ENCODE results near the gene MT3. TPM values are rescaled to one million over a fixed set of nuclear protein-coding genes. Genes with fewer than 3 reads are reported as not detected.

The MT3 gene
- total RNA-seq, result not detected in 2 replicates
- long read RNA-seq, result 0 reads

- no peak within 1 kb of the TSS for H3K27ac Mint-ChIP-seq (ENCODE audit: unreplicated experiment)
- TF ChIP-seq CTCF (conservative IDR thresholded peaks at IDR 0.05), result no peak
- H3K9me3 Mint-ChIP-seq, result no peaks in the 10 kb centered on the region
- no peaks in the 10 kb centered on the region for H3K36me3 Mint-ChIP-seq (ENCODE audit: low read depth)
- H3K4me3 Mint-ChIP-seq, result peak within 1 kb of the TSS; percentile 83
- peaks cover 13% of the 10 kb centered on the region for H3K4me1 Mint-ChIP-seq
- DNase-seq (ENCODE audit: low read depth, low spot score), result no peak
- peaks cover 91% of the 10 kb centered on the region for H3K27me3 Mint-ChIP-seq (ENCODE audit: low read depth)
Measured at GRCh38 chr16:56589141-56590039, at the start of gene MT3. TSS of gene MT3 (plus strand) at chr16:56589528. CDS start at chr16:56589591, 63 bp downstream.

GRCh38 chr16:56539656-56540055, 49.7 kb upstream of the MT3 start:
- Mint-ChIP-seq H3K27ac (ENCODE audit: unreplicated experiment) (no peak overlapping the region), H3K36me3 (ENCODE audit: low read depth) (peaks cover 2% of the 10 kb centered on the region), H3K9me3 (peaks cover 2% of the 10 kb centered on the region), H3K4me3 (no peak overlapping the region), H3K4me1 (peaks cover 6% of the 10 kb centered on the region), H3K27me3 (ENCODE audit: low read depth) (peaks cover 12% of the 10 kb centered on the region)
- DNase-seq (ENCODE audit: low read depth, low spot score), result no peak
- TF ChIP-seq CTCF (conservative IDR thresholded peaks at IDR 0.05), result no peak

- Mint-ChIP-seq H3K36me3 (ENCODE audit: low read depth) (peaks cover 2% of the 10 kb centered on the region), H3K4me1 (peaks cover 22% of the 10 kb centered on the region), H3K27me3 (ENCODE audit: low read depth) (peaks cover 2% of the 10 kb centered on the region), H3K27ac (ENCODE audit: unreplicated experiment) (no peak overlapping the region), H3K4me3 (no peak overlapping the region), H3K9me3 (peaks cover 2% of the 10 kb centered on the region)
- DNase-seq (ENCODE audit: low read depth, low spot score), result no peak
- TF ChIP-seq CTCF (conservative IDR thresholded peaks at IDR 0.05), result no peak
Measured at GRCh38 chr16:56542039-56542438, 47.3 kb upstream of the MT3 start.

GRCh38 chr16:56547120-56547948, 42.0 kb upstream of the MT3 start:
- DNase-seq (ENCODE audit: low read depth, low spot score), result peak; percentile 39
- H3K4me1 Mint-ChIP-seq, result peaks cover 61% of the 10 kb centered on the region
- peak overlapping the region; percentile 76 for H3K4me3 Mint-ChIP-seq
- peak overlapping the region; percentile 97 for H3K27ac Mint-ChIP-seq (ENCODE audit: unreplicated experiment)
- no peaks in the 10 kb centered on the region for H3K36me3 Mint-ChIP-seq (ENCODE audit: low read depth)
- no peak for TF ChIP-seq CTCF (conservative IDR thresholded peaks at IDR 0.05)
- H3K27me3 Mint-ChIP-seq (ENCODE audit: low read depth), result no peaks in the 10 kb centered on the region
- H3K9me3 Mint-ChIP-seq, result no peaks in the 10 kb centered on the region

- Mint-ChIP-seq H3K4me3 (peak overlapping the region; percentile 76), H3K4me1 (peaks cover 61% of the 10 kb centered on the region), H3K9me3 (no peaks in the 10 kb centered on the region), H3K27me3 (ENCODE audit: low read depth) (no peaks in the 10 kb centered on the region), H3K36me3 (ENCODE audit: low read depth) (no peaks in the 10 kb centered on the region), H3K27ac (ENCODE audit: unreplicated experiment) (peak overlapping the region; percentile 97)
- TF ChIP-seq CTCF (conservative IDR thresholded peaks at IDR 0.05), result no peak
- DNase-seq (ENCODE audit: low read depth, low spot score), result no peak
Measured at GRCh38 chr16:56547949-56548567, 41.3 kb upstream of the MT3 start.
